Neural cell (in vitro differentiated cells): Measurements from ENCODE around the gene SPAG6.

ENCODE experiments used
- EP300 ChIP-seq: fragments of 450-650 bp; conservative IDR thresholded peaks from 2 replicates; pipeline ENCODE4 v1.6.1; 2014; ENCODE audit warnings: antibody characterized with exemption, mild to moderate bottlenecking, moderate library complexity; ENCODE audit not compliant: poor library complexity, severe bottlenecking
- SMC3 ChIP-seq: fragments of 450-650 bp; conservative IDR thresholded peaks from 2 replicates; pipeline ENCODE4 v1.6.1; 2014; ENCODE audit warnings: antibody characterized with exemption, mild to moderate bottlenecking, moderate library complexity; ENCODE audit not compliant: poor library complexity
- TAF1 ChIP-seq: IDR thresholded peaks from 2 replicates; pipeline ENCODE4 v1.6.1; 2012; ENCODE audit warnings: low read depth
- TF ChIP-seq, protein P1 (sequence below): fragments of 450-650 bp; IDR thresholded peaks from 2 replicates; pipeline ENCODE4 v1.5.1; 2014; ENCODE audit warnings: antibody characterized with exemption, mild to moderate bottlenecking, moderate library complexity; ENCODE audit not compliant: poor library complexity, severe bottlenecking
- TF ChIP-seq, protein P2 (sequence below): IDR thresholded peaks from 2 replicates; pipeline ENCODE4 v1.6.1; 2012; ENCODE audit warnings: borderline replicate concordance

- TF ChIP-seq, protein P1, sequence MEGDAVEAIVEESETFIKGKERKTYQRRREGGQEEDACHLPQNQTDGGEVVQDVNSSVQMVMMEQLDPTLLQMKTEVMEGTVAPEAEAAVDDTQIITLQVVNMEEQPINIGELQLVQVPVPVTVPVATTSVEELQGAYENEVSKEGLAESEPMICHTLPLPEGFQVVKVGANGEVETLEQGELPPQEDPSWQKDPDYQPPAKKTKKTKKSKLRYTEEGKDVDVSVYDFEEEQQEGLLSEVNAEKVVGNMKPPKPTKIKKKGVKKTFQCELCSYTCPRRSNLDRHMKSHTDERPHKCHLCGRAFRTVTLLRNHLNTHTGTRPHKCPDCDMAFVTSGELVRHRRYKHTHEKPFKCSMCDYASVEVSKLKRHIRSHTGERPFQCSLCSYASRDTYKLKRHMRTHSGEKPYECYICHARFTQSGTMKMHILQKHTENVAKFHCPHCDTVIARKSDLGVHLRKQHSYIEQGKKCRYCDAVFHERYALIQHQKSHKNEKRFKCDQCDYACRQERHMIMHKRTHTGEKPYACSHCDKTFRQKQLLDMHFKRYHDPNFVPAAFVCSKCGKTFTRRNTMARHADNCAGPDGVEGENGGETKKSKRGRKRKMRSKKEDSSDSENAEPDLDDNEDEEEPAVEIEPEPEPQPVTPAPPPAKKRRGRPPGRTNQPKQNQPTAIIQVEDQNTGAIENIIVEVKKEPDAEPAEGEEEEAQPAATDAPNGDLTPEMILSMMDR, result no peak
- TF ChIP-seq, protein P2, sequence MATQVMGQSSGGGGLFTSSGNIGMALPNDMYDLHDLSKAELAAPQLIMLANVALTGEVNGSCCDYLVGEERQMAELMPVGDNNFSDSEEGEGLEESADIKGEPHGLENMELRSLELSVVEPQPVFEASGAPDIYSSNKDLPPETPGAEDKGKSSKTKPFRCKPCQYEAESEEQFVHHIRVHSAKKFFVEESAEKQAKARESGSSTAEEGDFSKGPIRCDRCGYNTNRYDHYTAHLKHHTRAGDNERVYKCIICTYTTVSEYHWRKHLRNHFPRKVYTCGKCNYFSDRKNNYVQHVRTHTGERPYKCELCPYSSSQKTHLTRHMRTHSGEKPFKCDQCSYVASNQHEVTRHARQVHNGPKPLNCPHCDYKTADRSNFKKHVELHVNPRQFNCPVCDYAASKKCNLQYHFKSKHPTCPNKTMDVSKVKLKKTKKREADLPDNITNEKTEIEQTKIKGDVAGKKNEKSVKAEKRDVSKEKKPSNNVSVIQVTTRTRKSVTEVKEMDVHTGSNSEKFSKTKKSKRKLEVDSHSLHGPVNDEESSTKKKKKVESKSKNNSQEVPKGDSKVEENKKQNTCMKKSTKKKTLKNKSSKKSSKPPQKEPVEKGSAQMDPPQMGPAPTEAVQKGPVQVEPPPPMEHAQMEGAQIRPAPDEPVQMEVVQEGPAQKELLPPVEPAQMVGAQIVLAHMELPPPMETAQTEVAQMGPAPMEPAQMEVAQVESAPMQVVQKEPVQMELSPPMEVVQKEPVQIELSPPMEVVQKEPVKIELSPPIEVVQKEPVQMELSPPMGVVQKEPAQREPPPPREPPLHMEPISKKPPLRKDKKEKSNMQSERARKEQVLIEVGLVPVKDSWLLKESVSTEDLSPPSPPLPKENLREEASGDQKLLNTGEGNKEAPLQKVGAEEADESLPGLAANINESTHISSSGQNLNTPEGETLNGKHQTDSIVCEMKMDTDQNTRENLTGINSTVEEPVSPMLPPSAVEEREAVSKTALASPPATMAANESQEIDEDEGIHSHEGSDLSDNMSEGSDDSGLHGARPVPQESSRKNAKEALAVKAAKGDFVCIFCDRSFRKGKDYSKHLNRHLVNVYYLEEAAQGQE, result no peak
- TF ChIP-seq TAF1 (no peak), SMC3 (no peak), EP300 (no peak)
Observed at GRCh38 chr10:22301193-22301592, 44.1 kb upstream of the SPAG6 start.
